Daoy (cell line): ENCODE results near the gene FASTK. TPM values are rescaled to one million over a fixed set of nuclear protein-coding genes. Genes with fewer than 3 reads are reported as not detected.
"Not testable (repeated sequence)": the region's sequence is repeated elsewhere in the genome, so short reads cannot be mapped to it uniquely, and the experiment has no call there.

Source experiments
- DNase-seq: peaks from one replicate; pipeline ENCODE4 v3.0.0-alpha.2; 2015; ENCODE audit warnings: low read depth
- total RNA-seq: library from RNA; depleted of rRNA; stranded (reverse); fragments of >200 nt; shearing (Covaris generic); gene quantifications from 2 replicates; pipeline ENCODE4 v1.2.3, GENCODE V29; 2014; rRNA removed

FASTK gene
- total RNA-seq, 1 experiment from 2014 or later = 111 TPM

- not testable (repeated sequence) for DNase-seq
Measured at GRCh38 chr7:151027728-151028130, 52.9 kb downstream of the FASTK start.

GRCh38 chr7:151026771-151027727 is 53.6 kb downstream of the FASTK start:
- DNase-seq = not testable (repeated sequence)

Other genes starting within 250 kb of the FASTK start
- 0.17 and 0.36 TPM in 2 replicates for gene AOC1, start 228.3 kb downstream of the FASTK start, total RNA-seq
- 0.80 and 1.3 TPM in 2 replicates for gene KCNH2, start 102.5 kb downstream of the FASTK start, total RNA-seq
- gene NOS3, start 89.8 kb downstream of the FASTK start, total RNA-seq = 0.39 and 0.46 TPM in 2 replicates
- not detected in 2 replicates for gene ATG9B, start 56.3 kb downstream of the FASTK start, total RNA-seq
- gene ABCB8, start 52.4 kb downstream of the FASTK start, total RNA-seq = 44.2 and 49.1 TPM in 2 replicates
- 0.12 and 1.5 TPM in 2 replicates for gene ASIC3, start 32.3 kb downstream of the FASTK start, total RNA-seq
- 56.6 and 63.8 TPM in 2 replicates for gene CDK5, start 22.9 kb downstream of the FASTK start, total RNA-seq
- gene SLC4A2, start 21.2 kb downstream of the FASTK start, total RNA-seq = 157 and 195 TPM in 2 replicates
- 51.2 and 61.3 TPM in 2 replicates for gene TMUB1, start 2.7 kb upstream of the FASTK start, total RNA-seq
- gene AGAP3, start 5.7 kb upstream of the FASTK start, total RNA-seq = 41.6 and 72.6 TPM in 2 replicates
- gene GBX1, start 86.9 kb upstream of the FASTK start, total RNA-seq = not detected in 2 replicates
- not detected in 2 replicates for gene ASB10, start 106.4 kb upstream of the FASTK start, total RNA-seq
- not detected in 2 replicates for gene H2BK1, start 129.7 kb upstream of the FASTK start, total RNA-seq
- gene ABCF2, start 146.4 kb upstream of the FASTK start, total RNA-seq = 116 and 126 TPM in 2 replicates
- gene CHPF2, start 151.7 kb upstream of the FASTK start, total RNA-seq = 38.3 and 43.5 TPM in 2 replicates
- gene SMARCD3, start 167.9 kb upstream of the FASTK start, total RNA-seq = 25.6 and 29.9 TPM in 2 replicates